OCI-LY7 (cell line): ENCODE measurements around the gene IL2RA.
A peak's percentile ranks its signal among the peaks of the same experiment; 100 is the strongest.

Source experiments
- EZH2phosphoT487 ChIP-seq: fragments of 200-600 bp; sonication (generic); IDR thresholded peaks from 2 replicates; pipeline ENCODE4 v1.6.1; 2018; ENCODE audit warnings: low read depth, borderline replicate concordance, mild to moderate bottlenecking, mixed run types, antibody characterized with exemption, low read length, moderate library complexity, mixed read lengths
- TF ChIP-seq, protein P1 (sequence below): fragments of 200-600 bp; sonication (generic); conservative IDR thresholded peaks from 2 replicates; pipeline ENCODE4 v1.5.1; 2014; ENCODE audit warnings: mild to moderate bottlenecking, antibody characterized with exemption, low read length, moderate library complexity, mixed read lengths

DNA sequence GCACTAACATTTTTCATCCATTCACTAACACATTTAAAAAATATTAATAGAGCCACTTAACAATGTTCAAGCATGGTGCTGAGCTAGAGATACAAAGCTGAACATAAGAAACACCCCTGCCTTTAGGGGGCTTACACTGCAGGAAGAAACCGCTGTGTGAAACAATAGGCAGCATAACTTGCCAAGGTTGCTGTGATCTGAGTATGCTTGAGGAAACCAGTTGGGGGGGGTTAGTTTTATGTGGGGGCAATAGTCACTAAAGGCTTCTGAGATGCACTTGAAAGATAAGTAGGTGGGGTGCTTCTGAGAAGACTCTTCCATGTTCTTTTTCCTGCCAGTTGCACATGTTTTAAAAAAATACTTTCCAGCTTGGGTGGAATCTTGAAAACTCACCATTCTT lies 29.5 kb upstream of the IL2RA start:
- TF ChIP-seq EZH2phosphoT487 = no peak
- TF ChIP-seq, protein P1, sequence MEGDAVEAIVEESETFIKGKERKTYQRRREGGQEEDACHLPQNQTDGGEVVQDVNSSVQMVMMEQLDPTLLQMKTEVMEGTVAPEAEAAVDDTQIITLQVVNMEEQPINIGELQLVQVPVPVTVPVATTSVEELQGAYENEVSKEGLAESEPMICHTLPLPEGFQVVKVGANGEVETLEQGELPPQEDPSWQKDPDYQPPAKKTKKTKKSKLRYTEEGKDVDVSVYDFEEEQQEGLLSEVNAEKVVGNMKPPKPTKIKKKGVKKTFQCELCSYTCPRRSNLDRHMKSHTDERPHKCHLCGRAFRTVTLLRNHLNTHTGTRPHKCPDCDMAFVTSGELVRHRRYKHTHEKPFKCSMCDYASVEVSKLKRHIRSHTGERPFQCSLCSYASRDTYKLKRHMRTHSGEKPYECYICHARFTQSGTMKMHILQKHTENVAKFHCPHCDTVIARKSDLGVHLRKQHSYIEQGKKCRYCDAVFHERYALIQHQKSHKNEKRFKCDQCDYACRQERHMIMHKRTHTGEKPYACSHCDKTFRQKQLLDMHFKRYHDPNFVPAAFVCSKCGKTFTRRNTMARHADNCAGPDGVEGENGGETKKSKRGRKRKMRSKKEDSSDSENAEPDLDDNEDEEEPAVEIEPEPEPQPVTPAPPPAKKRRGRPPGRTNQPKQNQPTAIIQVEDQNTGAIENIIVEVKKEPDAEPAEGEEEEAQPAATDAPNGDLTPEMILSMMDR = peak; percentile 41; the same call in 1 of the 2 replicates
